HUES6 (cell line): ENCODE data around the gene NFKBIB.

Experiments used
- H3K27ac ChIP-seq: 2 replicates; pipeline ENCODE4 v1.7.0; 2013; ENCODE audit warnings: low read depth, mild to moderate bottlenecking, low read length, inconsistent platforms
- H3K27me3 ChIP-seq: 2 replicates; pipeline ENCODE4 v1.6.1; 2013; ENCODE audit warnings: low read length; ENCODE audit not compliant: control insufficient read depth, insufficient read depth
- H3K36me3 ChIP-seq: 2 replicates; pipeline ENCODE4 v1.6.1; 2013; ENCODE audit warnings: low read length; ENCODE audit not compliant: control insufficient read depth, insufficient read depth
- H3K4me1 ChIP-seq: 2 replicates; pipeline ENCODE4 v1.6.1; 2013; ENCODE audit warnings: low read length; ENCODE audit not compliant: control insufficient read depth, insufficient read depth
- H3K4me3 ChIP-seq: 2 replicates; pipeline ENCODE4 v1.5.1; 2013; ENCODE audit warnings: low read depth, low read length
- H3K9ac ChIP-seq: one replicate; pipeline ENCODE4 v1.6.1; 2013; ENCODE audit warnings: mild to moderate bottlenecking, low read length
- H3K9me3 ChIP-seq: 2 replicates; pipeline ENCODE4 v1.6.1; 2013; ENCODE audit warnings: low read depth, low read length; ENCODE audit not compliant: control insufficient read depth, insufficient read depth

The NFKBIB gene

DNA sequence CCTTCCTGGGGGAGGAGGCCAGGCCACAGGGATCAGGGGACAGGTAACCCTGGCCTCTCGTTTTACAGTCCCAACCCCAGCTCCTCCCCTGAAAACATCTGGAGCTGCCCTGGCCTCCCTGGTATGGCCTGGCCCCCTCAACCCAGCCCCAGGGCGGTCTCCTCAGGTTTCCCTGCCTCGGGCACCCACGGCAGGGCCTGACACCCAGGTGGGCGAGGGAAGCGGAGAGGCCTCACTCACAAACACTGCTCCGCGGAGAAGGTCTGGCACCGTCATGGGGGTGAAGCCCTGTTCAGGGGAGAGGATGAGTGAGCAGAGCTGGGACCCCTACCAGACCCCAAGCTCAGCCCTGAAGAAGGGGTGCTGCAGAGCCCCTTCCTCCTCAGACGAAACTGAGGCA, 18.8 kb downstream of the NFKBIB start:
- H3K27me3 ChIP-seq = no peaks in the 10 kb centered on the region
- H3K9ac ChIP-seq = no peak overlapping the region
- H3K36me3 ChIP-seq = peaks cover 30% of the 10 kb centered on the region
- no peaks in the 10 kb centered on the region for H3K4me1 ChIP-seq
- H3K27ac ChIP-seq = no peak overlapping the region
- H3K9me3 ChIP-seq = no peaks in the 10 kb centered on the region
- no peak overlapping the region for H3K4me3 ChIP-seq

DNA sequence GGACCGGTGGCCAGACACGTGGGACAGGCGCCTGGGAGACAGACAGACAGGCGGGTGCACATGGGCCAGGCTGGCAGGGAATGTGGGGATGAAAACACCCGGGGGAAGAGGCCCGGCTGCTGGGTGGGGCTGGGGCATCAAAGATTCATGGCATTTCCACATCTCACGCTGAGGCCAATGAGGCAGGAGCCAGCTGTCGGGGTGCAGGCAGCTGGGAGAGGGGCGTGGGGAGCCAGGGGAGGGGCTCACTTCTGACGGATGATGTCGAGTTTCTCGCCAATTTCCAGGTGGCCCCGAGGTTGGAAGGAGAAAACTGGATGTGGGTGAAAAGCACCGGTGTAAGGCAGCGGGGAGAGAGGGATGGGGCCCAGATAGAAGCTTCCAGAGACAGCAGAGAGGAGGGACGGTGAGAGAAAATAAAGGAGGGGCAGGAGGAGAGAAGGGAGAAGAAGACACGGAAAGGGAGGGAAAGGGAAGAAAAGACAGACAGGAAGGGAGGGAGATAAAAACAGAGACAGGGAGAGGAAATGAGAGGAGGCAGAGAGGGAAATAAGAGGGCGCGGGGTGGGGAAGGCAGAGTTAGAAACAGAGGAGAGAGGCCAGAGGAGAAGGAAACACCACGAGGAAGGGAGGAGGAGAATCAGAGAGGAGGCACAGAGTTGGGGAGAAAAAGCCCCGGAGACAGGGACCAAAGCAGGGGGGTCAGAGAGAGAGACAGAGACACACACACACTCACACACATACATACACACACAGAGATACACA, 20.2 kb downstream of the NFKBIB start:
- H3K36me3 ChIP-seq = peaks cover 43% of the 10 kb centered on the region
- no peak overlapping the region for H3K27ac ChIP-seq
- H3K27me3 ChIP-seq = no peaks in the 10 kb centered on the region
- H3K9me3 ChIP-seq = no peaks in the 10 kb centered on the region
- H3K9ac ChIP-seq = no peak overlapping the region
- no peaks in the 10 kb centered on the region for H3K4me1 ChIP-seq
- no peak overlapping the region for H3K4me3 ChIP-seq

DNA sequence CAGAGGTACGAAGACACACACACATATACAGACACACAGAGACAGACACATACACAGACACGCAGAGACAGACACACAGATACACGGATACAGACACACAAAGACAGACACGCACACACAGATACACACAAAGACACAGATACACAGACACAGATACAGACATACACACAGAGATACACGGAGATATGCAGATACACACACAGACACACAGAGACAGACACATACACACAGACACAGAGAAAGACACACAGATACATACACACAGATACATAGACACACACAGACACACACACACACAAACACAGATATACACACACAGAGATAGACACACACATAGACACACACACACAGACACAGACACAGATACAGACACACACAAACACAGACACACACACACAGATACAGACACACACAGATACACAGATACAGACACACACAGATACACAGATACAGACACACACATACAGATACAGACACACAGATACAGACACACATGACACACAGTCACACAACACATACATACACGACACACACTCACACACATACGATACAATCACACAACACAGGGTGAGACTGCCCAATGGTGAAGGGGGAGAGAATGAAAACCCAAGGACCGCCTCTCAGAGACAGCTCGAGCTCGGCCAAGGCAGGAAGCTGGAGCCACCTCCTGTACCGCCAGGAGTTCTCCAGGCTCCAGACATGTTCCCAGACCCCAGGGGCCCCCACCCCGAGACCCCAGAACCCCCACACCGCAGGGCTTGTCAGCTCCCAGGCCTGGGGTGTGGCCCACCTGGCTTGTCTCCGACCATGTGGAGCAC, 21.0 kb downstream of the NFKBIB start:
- Histone ChIP-seq H3K27me3 (no peaks in the 10 kb centered on the region), H3K9ac (no peak overlapping the region), H3K4me3 (no peak overlapping the region), H3K36me3 (peaks cover 46% of the 10 kb centered on the region), H3K27ac (no peak overlapping the region), H3K9me3 (no peaks in the 10 kb centered on the region), H3K4me1 (no peaks in the 10 kb centered on the region)

DNA sequence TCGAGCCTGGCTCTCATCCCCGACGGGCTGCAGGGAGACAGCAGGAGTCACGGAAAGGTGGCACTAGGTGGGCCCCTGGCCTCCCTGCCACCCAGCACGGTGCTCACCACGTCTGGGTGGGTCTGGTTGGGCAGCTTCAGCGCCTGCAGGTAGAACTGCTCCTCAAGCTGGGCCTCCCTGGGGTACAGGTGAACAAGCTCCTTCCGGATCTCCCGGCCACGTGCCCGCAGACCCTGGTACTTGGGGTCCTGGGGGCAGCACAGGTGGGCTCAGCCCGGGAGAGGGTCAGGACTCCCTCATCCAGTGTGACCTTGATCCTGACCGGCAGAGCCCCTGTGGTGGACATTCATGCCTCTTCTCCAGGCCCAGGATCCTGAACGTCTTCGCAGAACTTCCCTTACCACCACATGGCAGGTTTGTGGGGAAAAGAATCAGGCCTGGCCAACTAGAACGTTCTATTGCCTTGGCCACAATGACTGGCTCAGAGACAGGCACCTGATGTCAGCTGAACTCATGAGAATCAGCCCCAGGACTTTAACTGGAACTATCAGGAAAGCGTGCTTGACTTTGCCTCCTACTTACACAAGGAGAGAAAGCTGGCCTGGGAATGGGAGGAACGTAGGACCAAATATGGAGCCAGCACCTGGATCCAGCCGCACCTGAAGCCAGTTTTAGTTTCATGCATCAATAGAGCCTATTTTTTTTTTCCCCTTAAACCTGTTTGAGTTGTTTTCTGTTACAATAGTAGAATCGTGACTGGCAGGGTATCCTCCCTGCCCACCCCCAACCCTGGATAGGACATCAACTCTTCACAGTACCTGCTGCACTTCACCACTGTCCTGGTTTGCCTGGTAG, 21.9 kb downstream of the NFKBIB start:
- Histone ChIP-seq H3K9me3 (no peaks in the 10 kb centered on the region), H3K36me3 (peaks cover 47% of the 10 kb centered on the region), H3K27me3 (no peaks in the 10 kb centered on the region), H3K27ac (no peak overlapping the region), H3K4me3 (no peak overlapping the region), H3K4me1 (no peaks in the 10 kb centered on the region), H3K9ac (no peak overlapping the region)

GRCh38 chr19:38922482-38922881, 22.7 kb downstream of the NFKBIB start:
- no peaks in the 10 kb centered on the region for H3K4me1 ChIP-seq
- no peak overlapping the region for H3K9ac ChIP-seq
- no peak overlapping the region for H3K4me3 ChIP-seq
- H3K27me3 ChIP-seq = no peaks in the 10 kb centered on the region
- no peak overlapping the region for H3K27ac ChIP-seq
- no peaks in the 10 kb centered on the region for H3K9me3 ChIP-seq
- peaks cover 47% of the 10 kb centered on the region for H3K36me3 ChIP-seq

DNA sequence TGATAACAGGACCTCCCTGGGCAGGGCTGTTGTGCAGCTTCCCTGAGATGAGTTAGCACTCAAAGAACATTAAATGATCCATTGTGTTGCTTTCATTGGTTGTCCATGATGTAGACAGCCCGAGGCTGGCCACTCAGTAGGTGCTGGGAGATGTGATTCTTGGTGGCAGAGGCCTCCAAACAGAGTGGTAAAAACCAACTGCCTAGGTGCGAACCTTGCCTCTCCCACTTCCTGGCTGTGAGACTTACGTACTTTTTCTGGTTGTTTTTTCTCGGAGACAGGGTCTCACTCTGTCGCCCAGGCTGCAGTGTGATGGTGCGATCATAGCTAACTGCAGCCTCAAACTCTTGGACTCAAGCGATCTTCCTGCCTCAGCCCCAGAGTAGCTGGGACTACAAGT, 24.6 kb downstream of the NFKBIB start:
- Histone ChIP-seq H3K9me3 (no peaks in the 10 kb centered on the region), H3K4me1 (0 out of 2 replicates have a peak, but pooled peaks cover under 1% of the 10 kb centered on the region), H3K9ac (no peak overlapping the region), H3K27ac (no peak overlapping the region), H3K4me3 (no peak overlapping the region), H3K36me3 (peaks cover 48% of the 10 kb centered on the region), H3K27me3 (no peaks in the 10 kb centered on the region)

DNA sequence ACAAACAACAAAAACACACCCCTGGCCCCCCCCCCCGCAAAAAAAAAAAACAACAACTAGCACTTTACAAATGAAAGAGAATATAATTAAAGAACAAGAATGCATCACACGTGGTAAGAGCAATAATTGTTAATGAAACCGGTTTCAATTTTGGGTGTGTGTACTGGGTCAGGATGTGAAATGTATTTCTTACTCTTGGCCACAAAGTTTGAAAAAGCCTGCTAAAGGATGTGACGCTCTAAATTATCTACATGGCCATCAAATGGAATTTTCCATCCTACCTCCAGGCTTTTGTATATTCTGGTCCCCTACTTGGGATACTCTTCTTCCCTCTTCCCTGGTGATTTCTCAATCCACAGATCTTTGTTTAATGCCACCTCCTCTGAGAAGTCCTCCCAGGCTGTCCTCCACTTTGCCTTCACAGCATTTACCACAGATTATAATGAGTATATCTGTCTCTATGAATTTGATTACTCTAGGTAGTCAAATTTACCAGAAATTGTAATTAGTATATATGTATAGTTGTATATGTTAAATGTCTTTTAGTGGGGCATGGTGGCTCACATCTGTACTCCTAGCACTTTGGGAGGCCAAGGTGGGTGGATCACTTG, 28.7 kb downstream of the NFKBIB start:
- H3K27me3 ChIP-seq = no peaks in the 10 kb centered on the region
- H3K9ac ChIP-seq = no peak overlapping the region
- 0 out of 2 replicates have a peak, but pooled peaks cover 7% of the 10 kb centered on the region for H3K4me1 ChIP-seq
- H3K27ac ChIP-seq = no peak overlapping the region
- peaks cover 45% of the 10 kb centered on the region for H3K36me3 ChIP-seq
- H3K4me3 ChIP-seq = no peak overlapping the region
- peaks cover 3% of the 10 kb centered on the region for H3K9me3 ChIP-seq

GRCh38 chr19:38929929-38930775, 30.4 kb downstream of the NFKBIB start, which contains the start of gene SARS2:
Gene SARS2, minus strand, starts transcription at chr19:38930763. Its CDS starts 27 bp downstream, at chr19:38930736.
- 0 out of 2 replicates have a peak, but pooled peaks cover 7% of the 10 kb centered on the region for H3K4me1 ChIP-seq
- peaks cover 44% of the 10 kb centered on the region for H3K36me3 ChIP-seq
- H3K9me3 ChIP-seq = peaks cover 15% of the 10 kb centered on the region
- peak within 1 kb of the TSS; percentile 95 for H3K9ac ChIP-seq
- peak within 1 kb of the TSS; percentile 94 for H3K27ac ChIP-seq
- peak within 1 kb of the TSS; percentile 79 for H3K4me3 ChIP-seq
- H3K27me3 ChIP-seq = no peaks in the 10 kb centered on the region

DNA sequence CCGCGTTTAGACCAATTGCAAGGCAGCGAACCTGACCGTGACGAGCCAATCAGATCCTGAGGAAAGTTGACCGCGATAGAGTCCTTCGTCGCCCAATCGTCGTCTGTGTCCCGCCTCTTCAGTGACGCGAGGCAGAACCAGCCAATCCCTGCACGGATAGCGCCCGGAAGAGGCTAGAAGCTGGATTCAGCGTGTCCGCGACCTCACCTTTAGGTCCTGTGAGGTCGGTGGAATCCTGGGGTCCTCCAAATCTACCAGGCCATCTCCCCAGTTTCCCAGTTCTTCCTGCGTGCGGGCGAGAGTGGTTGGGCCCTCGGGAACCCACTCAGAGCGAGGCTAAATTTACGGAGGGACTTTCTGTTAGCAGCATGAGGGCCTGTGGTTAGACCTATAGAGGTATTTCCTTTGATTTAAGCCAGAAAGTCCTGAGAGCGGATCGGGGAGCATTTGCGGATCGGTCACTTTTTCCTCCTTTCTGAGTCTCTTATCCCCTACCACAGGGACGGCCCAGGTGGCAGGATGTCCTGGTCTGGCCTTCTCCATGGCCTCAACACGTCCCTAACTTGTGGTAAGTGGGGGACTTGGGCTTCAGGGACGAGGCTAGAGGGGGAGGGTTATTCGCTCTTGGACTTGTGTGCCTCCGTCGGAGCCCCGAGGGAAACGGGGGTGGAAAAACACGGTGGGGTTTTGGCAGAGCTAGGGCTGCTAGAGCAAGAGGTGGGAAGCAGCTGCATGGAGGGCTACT, 31.2 kb downstream of the NFKBIB start, which contains the start of gene MRPS12:
Gene MRPS12 (plus strand): TSS at position 169 of the 745 bp plus-strand sequence. CDS start 351 bp downstream, at position 520.
- H3K36me3 ChIP-seq = peaks cover 36% of the 10 kb centered on the region
- peaks cover 22% of the 10 kb centered on the region for H3K9me3 ChIP-seq
- H3K27ac ChIP-seq = peak within 1 kb of the TSS; percentile 94
- H3K4me1 ChIP-seq = 0 out of 2 replicates have a peak, but pooled peaks cover 7% of the 10 kb centered on the region
- peak within 1 kb of the TSS; percentile 95 for H3K9ac ChIP-seq
- peak within 1 kb of the TSS; percentile 79 for H3K4me3 ChIP-seq
- H3K27me3 ChIP-seq = no peaks in the 10 kb centered on the region
